Smooth muscle cell (in vitro differentiated cells): Measurements from ENCODE around the gene AMMECR1. TPM values are rescaled to one million over a fixed set of nuclear protein-coding genes. Genes with fewer than 3 reads are reported as not detected.

Experiments
- DNase-seq: peaks from one replicate; lab custom pipeline; 2025; ENCODE audit not compliant: unreplicated experiment; lab: John Stamatoyannopoulos, UW
- H2AFZ ChIP-seq: fragments of 200-600 bp; sonication (generic); 2 replicates; pipeline ENCODE4 v1.6.0; 2016; ENCODE audit warnings: antibody characterized with exemption, low read depth, mild to moderate bottlenecking
- H3F3A ChIP-seq: fragments of 200-600 bp; sonication (generic); 2 replicates; pipeline ENCODE4 v1.6.0; 2017; ENCODE audit warnings: antibody characterized with exemption, low read depth
- H3K27ac ChIP-seq: fragments of 200-600 bp; sonication (generic); 2 replicates; pipeline ENCODE4 v1.5.1; 2016; ENCODE audit warnings: low read depth, mild to moderate bottlenecking
- H3K27me3 ChIP-seq: fragments of 200-600 bp; sonication (generic); 2 replicates; pipeline ENCODE4 v1.6.1; 2016; ENCODE audit warnings: low read depth, mild to moderate bottlenecking
- H3K36me3 ChIP-seq: fragments of 200-600 bp; sonication (generic); 2 replicates; pipeline ENCODE4 v1.5.1; 2016; ENCODE audit warnings: low read depth
- H3K4me1 ChIP-seq: fragments of 200-600 bp; sonication (generic); 2 replicates; pipeline ENCODE4 v1.5.1; 2016; ENCODE audit warnings: low read depth
- H3K4me2 ChIP-seq: fragments of 200-600 bp; sonication (generic); 2 replicates; pipeline ENCODE4 v1.6.0; 2016; ENCODE audit warnings: mild to moderate bottlenecking
- H3K4me3 ChIP-seq: fragments of 200-600 bp; sonication (generic); 2 replicates; pipeline ENCODE4 v1.5.1; 2016; ENCODE audit warnings: mild to moderate bottlenecking
- H3K79me2 ChIP-seq: fragments of 200-600 bp; sonication (generic); 2 replicates; pipeline ENCODE4 v1.6.0; 2016; ENCODE audit warnings: low read depth, mild to moderate bottlenecking
- H3K9ac ChIP-seq: fragments of 200-600 bp; sonication (generic); 2 replicates; pipeline ENCODE4 v1.6.0; 2016; ENCODE audit warnings: low read depth
- H3K9me3 ChIP-seq: fragments of 200-600 bp; sonication (generic); replicated peaks from 2 replicates; pipeline ENCODE4 v1.5.1; 2016; ENCODE audit warnings: low read depth
- H4K20me1 ChIP-seq: fragments of 200-600 bp; sonication (generic); 2 replicates; pipeline ENCODE4 v1.6.0; 2016; ENCODE audit warnings: low read depth
- WGBS: methylation state at CpG from one replicate; pipeline ENCODE4 v1.1.7; 2016; ENCODE audit warnings: low lambda C conversion rate; 5-methylcytosine and 5-hydroxymethylcytosine counted together
- polyA plus RNA-seq: library from polyadenylated mRNA; unstranded; fragments of >200 nt; fragmentation: Nextera tagmentation; extraction: Ambion mirVana; gene quantifications from 2 replicates; pipeline ENCODE4 v1.2.1, GENCODE V29; 2016
- total RNA-seq: library from RNA; depleted of rRNA; stranded (reverse); fragments of >200 nt; gene quantifications from 2 replicates; pipeline ENCODE4 v1.2.3, GENCODE V29; 2014
- TF ChIP-seq, protein P1 (sequence below): fragments of 200-600 bp; sonication (generic); IDR thresholded peaks from 2 replicates; pipeline ENCODE4 v1.5.1; 2017; ENCODE audit warnings: borderline replicate concordance, mild to moderate bottlenecking, antibody characterized with exemption; ENCODE audit not compliant: insufficient read depth, poor library complexity, severe bottlenecking

The AMMECR1 gene
- total and polyA plus RNA-seq, 2 experiments from 2014 or later: 5.5 to 19.6 TPM

DNA sequence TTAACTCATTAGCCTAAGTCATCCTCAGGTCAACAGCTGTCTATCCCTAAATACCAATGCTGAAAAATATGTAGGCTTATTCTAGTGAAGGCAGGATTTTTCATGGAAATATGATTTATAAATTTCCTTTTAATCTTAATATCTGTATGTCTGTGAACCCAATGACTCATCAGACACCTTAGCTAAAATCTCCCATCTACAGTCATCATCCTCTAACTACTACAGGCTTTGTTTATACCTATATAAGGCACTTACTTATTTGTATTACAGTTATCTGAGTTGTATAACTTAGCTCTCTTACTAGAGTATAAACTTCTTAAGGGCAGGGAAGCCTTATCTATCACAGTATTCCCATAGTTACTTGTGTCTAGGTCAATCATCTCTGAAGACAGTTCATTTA lies 24.2 kb downstream of the AMMECR1 start:
- no peaks in the 10 kb centered on the region for H4K20me1 ChIP-seq
- no peaks in the 10 kb centered on the region for H3K27me3 ChIP-seq
- no peaks in the 10 kb centered on the region for H3K4me1 ChIP-seq
- H3K27ac ChIP-seq: no peak overlapping the region
- no peaks in the 10 kb centered on the region for H3K36me3 ChIP-seq
- no peak overlapping the region for H2AFZ ChIP-seq
- no peak overlapping the region for H3K9ac ChIP-seq
- H3K4me2 ChIP-seq: no peak overlapping the region
- no peaks in the 10 kb centered on the region for H3K79me2 ChIP-seq
- H3K4me3 ChIP-seq: no peak overlapping the region
- no peaks in the 10 kb centered on the region for H3K9me3 ChIP-seq
- no peaks in the 10 kb centered on the region for H3F3A ChIP-seq
- TF ChIP-seq, protein P1, sequence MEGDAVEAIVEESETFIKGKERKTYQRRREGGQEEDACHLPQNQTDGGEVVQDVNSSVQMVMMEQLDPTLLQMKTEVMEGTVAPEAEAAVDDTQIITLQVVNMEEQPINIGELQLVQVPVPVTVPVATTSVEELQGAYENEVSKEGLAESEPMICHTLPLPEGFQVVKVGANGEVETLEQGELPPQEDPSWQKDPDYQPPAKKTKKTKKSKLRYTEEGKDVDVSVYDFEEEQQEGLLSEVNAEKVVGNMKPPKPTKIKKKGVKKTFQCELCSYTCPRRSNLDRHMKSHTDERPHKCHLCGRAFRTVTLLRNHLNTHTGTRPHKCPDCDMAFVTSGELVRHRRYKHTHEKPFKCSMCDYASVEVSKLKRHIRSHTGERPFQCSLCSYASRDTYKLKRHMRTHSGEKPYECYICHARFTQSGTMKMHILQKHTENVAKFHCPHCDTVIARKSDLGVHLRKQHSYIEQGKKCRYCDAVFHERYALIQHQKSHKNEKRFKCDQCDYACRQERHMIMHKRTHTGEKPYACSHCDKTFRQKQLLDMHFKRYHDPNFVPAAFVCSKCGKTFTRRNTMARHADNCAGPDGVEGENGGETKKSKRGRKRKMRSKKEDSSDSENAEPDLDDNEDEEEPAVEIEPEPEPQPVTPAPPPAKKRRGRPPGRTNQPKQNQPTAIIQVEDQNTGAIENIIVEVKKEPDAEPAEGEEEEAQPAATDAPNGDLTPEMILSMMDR: no peak
- DNase-seq: no peak

DNA sequence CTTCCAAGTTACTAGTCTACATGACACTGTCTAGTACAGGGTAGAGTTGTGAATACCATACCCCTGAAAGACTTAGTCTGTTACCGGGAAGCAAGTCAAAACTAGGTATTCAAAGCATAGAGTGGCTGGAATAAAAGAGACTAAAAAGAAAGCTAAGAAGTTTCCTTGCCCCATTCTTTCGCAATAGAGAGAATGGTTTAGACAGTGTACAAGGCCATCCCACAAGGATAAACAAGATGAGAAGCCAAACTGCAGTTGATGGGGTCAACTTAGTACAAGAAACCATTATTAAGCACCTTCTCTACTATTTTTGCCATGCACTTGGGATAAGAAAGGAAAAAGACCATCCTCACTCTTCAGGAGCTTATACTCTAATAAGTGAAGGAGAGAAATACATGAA lies 30.3 kb downstream of the AMMECR1 start:
- no peak overlapping the region for H2AFZ ChIP-seq
- TF ChIP-seq, protein P1: no peak
- H3K4me3 ChIP-seq: no peak overlapping the region
- no peaks in the 10 kb centered on the region for H4K20me1 ChIP-seq
- H3K27ac ChIP-seq: peak overlapping the region; percentile 91
- H3K9me3 ChIP-seq: no peaks in the 10 kb centered on the region
- H3F3A ChIP-seq: no peaks in the 10 kb centered on the region
- H3K36me3 ChIP-seq: no peaks in the 10 kb centered on the region
- H3K9ac ChIP-seq: no peak overlapping the region
- DNase-seq: no peak
- H3K4me1 ChIP-seq: no peaks in the 10 kb centered on the region
- 86% methylated on average over 2 of the region's 2 CpGs for WGBS
- H3K4me2 ChIP-seq: no peak overlapping the region
- no peaks in the 10 kb centered on the region for H3K27me3 ChIP-seq
- peaks cover 18% of the 10 kb centered on the region for H3K79me2 ChIP-seq

DNA sequence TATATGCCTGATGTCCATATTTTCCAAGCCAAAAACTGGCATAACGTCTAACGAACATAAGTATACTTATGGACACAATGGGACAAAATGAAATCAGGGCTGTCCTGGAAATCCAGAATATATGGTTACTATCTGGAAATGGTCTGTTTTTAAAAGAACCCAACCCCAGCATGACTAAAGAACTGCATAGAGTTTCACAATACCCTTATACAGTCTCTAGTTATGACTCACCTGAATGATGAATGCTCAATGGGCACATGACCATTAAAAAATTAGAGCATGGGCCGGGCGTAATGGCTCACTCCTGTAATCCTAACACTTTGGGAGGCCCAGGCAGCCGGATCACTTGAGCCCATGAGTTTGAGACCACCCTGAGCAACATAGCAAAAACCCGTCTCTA lies 31.8 kb downstream of the AMMECR1 start:
- Histone ChIP-seq H3F3A (no peaks in the 10 kb centered on the region), H3K36me3 (no peaks in the 10 kb centered on the region), H3K4me3 (no peak overlapping the region), H4K20me1 (no peaks in the 10 kb centered on the region), H3K4me2 (no peak overlapping the region), H3K9me3 (no peaks in the 10 kb centered on the region), H3K9ac (peak overlapping the region; percentile 66), H3K4me1 (no peaks in the 10 kb centered on the region), H3K27me3 (no peaks in the 10 kb centered on the region), H3K27ac (peak overlapping the region; percentile 91), H3K79me2 (peaks cover 24% of the 10 kb centered on the region), H2AFZ (no peak overlapping the region)
- no peak for DNase-seq
- TF ChIP-seq, protein P1: no peak
- 66% methylated on average over 6 of the region's 6 CpGs for WGBS

DNA sequence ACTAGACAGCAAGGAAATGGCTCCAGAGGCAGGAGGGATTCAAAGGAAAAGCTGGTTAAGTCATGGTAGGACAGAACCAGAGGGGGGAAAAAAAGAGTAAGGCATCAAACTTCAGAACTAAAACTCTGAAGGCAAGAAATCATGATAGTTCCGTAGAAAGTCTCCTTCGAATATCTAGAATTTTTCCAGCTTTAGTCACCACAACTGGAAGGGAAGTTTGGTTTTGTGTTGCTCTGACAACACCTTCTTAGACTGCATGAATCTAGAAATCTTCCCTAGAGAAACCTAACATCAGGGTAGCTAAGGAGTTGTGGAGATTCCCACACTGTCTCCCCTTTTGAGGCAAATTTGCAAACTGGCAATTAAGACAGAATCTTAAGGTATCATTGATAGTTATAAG lies 33.7 kb downstream of the AMMECR1 start:
- H3K9me3 ChIP-seq: no peaks in the 10 kb centered on the region
- H2AFZ ChIP-seq: no peak overlapping the region
- no peaks in the 10 kb centered on the region for H4K20me1 ChIP-seq
- no peak for DNase-seq
- no peak overlapping the region for H3K4me3 ChIP-seq
- H3K27ac ChIP-seq: peak overlapping the region; percentile 91
- no peaks in the 10 kb centered on the region for H3F3A ChIP-seq
- H3K4me1 ChIP-seq: no peaks in the 10 kb centered on the region
- no peaks in the 10 kb centered on the region for H3K36me3 ChIP-seq
- H3K27me3 ChIP-seq: no peaks in the 10 kb centered on the region
- peaks cover 40% of the 10 kb centered on the region for H3K79me2 ChIP-seq
- 36% methylated on average over 2 of the region's 2 CpGs for WGBS
- H3K9ac ChIP-seq: peak overlapping the region; percentile 74
- no peak overlapping the region for H3K4me2 ChIP-seq
- TF ChIP-seq, protein P1: no peak
